ENCODE results near the gene CCDC54. TPM values are rescaled to one million over a fixed set of nuclear protein-coding genes. Genes with fewer than 3 reads are reported as not detected.

Gene CCDC54
- total RNA-seq, 1 experiment from 2014 or later: not detected

GRCh38 chr3:107414325-107414964 lies 37.2 kb downstream of the CCDC54 start:
- DNase-seq (ENCODE audit: low spot score): no peak
- Mint-ChIP-seq H3K36me3 (peaks cover 5% of the 10 kb centered on the region), H3K27me3 (ENCODE audit: low read depth) (no peaks in the 10 kb centered on the region), H3K4me1 (no peaks in the 10 kb centered on the region), H3K4me3 (no peak overlapping the region), H3K27ac (no peak overlapping the region), H3K9me3 (peaks cover 13% of the 10 kb centered on the region)
- ChIA-PET CTCF (interaction anchor here (1.4 kb wide), 1 partner anchor 15 kb away, joined by 4 read pairs; no protein-coding TSS in a partner anchor), POLR2A (no interaction called here)
- ATAC-seq: no peak
- TF ChIP-seq SMAD4 (CRISPR knock-in tag; IDR thresholded peaks at IDR 0.05) (no peak), CREM (CRISPR knock-in tag; IDR thresholded peaks at IDR 0.05) (no peak), GRHL2 (CRISPR knock-in tag; IDR thresholded peaks at IDR 0.05; ENCODE audit: insufficient replicate concordance, severe bottlenecking) (no peak), AFF4 (CRISPR knock-in tag; IDR thresholded peaks at IDR 0.05; ENCODE audit: borderline replicate concordance) (no peak), ERG (CRISPR knock-in tag; IDR thresholded peaks at IDR 0.05) (no peak), NFATC4 (CRISPR knock-in tag; IDR thresholded peaks at IDR 0.05) (no peak), JAZF1 (CRISPR knock-in tag; IDR thresholded peaks at IDR 0.05) (no peak), ZNF423 (CRISPR knock-in tag; IDR thresholded peaks at IDR 0.05) (no peak)
- TF ChIP-seq, protein P1, sequence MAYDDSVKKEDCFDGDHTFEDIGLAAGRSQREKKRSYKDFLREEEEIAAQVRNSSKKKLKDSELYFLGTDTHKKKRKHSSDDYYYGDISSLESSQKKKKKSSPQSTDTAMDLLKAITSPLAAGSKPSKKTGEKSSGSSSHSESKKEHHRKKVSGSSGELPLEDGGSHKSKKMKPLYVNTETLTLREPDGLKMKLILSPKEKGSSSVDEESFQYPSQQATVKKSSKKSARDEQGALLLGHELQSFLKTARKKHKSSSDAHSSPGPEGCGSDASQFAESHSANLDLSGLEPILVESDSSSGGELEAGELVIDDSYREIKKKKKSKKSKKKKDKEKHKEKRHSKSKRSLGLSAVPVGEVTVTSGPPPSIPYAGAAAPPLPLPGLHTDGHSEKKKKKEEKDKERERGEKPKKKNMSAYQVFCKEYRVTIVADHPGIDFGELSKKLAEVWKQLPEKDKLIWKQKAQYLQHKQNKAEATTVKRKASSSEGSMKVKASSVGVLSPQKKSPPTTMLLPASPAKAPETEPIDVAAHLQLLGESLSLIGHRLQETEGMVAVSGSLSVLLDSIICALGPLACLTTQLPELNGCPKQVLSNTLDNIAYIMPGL (CRISPR knock-in tag; IDR thresholded peaks at IDR 0.05): no peak

DNA sequence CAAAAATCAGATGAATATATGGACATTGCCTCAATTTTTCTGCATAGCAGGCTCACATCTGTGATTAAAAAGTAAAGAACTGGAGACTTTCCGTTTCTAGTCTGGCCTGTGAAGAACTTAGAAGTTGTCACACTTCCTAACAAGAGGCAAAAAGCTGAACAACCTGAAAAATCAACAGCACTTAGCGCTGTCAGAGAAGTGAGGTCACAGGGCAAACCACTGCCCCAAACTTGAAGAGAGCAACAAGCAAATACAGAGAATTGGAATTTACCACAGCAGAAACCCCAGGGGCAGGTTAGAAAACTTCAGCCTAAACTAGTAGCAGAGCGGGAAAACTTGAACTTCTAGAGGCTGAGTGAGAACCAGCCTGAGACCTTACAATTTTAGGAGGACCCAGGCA lies 38.9 kb downstream of the CCDC54 start:
- no peak overlapping the region for H3K4me3 Mint-ChIP-seq
- H3K27me3 Mint-ChIP-seq (ENCODE audit: low read depth): no peaks in the 10 kb centered on the region
- H3K9me3 Mint-ChIP-seq: no peaks in the 10 kb centered on the region
- TF ChIP-seq, protein P2, sequence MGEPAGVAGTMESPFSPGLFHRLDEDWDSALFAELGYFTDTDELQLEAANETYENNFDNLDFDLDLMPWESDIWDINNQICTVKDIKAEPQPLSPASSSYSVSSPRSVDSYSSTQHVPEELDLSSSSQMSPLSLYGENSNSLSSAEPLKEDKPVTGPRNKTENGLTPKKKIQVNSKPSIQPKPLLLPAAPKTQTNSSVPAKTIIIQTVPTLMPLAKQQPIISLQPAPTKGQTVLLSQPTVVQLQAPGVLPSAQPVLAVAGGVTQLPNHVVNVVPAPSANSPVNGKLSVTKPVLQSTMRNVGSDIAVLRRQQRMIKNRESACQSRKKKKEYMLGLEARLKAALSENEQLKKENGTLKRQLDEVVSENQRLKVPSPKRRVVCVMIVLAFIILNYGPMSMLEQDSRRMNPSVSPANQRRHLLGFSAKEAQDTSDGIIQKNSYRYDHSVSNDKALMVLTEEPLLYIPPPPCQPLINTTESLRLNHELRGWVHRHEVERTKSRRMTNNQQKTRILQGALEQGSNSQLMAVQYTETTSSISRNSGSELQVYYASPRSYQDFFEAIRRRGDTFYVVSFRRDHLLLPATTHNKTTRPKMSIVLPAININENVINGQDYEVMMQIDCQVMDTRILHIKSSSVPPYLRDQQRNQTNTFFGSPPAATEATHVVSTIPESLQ (CRISPR knock-in tag; IDR thresholded peaks at IDR 0.05): no peak
- no peak for TF ChIP-seq NFATC4 (CRISPR knock-in tag; IDR thresholded peaks at IDR 0.05)
- TF ChIP-seq, protein P3, sequence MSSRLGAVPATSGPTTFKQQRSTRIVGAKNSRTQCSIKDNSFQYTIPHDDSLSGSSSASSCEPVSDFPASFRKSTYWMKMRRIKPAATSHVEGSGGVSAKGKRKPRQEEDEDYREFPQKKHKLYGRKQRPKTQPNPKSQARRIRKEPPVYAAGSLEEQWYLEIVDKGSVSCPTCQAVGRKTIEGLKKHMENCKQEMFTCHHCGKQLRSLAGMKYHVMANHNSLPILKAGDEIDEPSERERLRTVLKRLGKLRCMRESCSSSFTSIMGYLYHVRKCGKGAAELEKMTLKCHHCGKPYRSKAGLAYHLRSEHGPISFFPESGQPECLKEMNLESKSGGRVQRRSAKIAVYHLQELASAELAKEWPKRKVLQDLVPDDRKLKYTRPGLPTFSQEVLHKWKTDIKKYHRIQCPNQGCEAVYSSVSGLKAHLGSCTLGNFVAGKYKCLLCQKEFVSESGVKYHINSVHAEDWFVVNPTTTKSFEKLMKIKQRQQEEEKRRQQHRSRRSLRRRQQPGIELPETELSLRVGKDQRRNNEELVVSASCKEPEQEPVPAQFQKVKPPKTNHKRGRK (CRISPR knock-in tag; IDR thresholded peaks at IDR 0.05; ENCODE audit: borderline replicate concordance): no peak
- no peak for TF ChIP-seq RELA (CRISPR knock-in tag; IDR thresholded peaks at IDR 0.05; ENCODE audit: borderline replicate concordance)
- no peak for TF ChIP-seq FOXP1 (CRISPR knock-in tag; IDR thresholded peaks at IDR 0.05; ENCODE audit: borderline replicate concordance)
- no peak for TF ChIP-seq GTF2I (CRISPR knock-in tag; conservative IDR thresholded peaks at IDR 0.05)
- no peak for TF ChIP-seq KAT7 (CRISPR knock-in tag; IDR thresholded peaks at IDR 0.05; ENCODE audit: borderline replicate concordance)
- TF ChIP-seq ESRRA (CRISPR knock-in tag; IDR thresholded peaks at IDR 0.05; ENCODE audit: borderline replicate concordance): no peak
- no peak for TF ChIP-seq CREB1 (CRISPR knock-in tag; IDR thresholded peaks at IDR 0.05)
- TF ChIP-seq, protein P1 (CRISPR knock-in tag; IDR thresholded peaks at IDR 0.05): no peak
- no peak for TF ChIP-seq ZNF138 (CRISPR knock-in tag; conservative IDR thresholded peaks at IDR 0.05)
- TF ChIP-seq USF1 (CRISPR knock-in tag; IDR thresholded peaks at IDR 0.05): no peak
- TF ChIP-seq, protein P4, sequence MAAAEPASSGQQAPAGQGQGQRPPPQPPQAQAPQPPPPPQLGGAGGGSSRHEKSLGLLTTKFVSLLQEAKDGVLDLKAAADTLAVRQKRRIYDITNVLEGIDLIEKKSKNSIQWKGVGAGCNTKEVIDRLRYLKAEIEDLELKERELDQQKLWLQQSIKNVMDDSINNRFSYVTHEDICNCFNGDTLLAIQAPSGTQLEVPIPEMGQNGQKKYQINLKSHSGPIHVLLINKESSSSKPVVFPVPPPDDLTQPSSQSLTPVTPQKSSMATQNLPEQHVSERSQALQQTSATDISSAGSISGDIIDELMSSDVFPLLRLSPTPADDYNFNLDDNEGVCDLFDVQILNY (CRISPR knock-in tag; IDR thresholded peaks at IDR 0.05): no peak
- peak; percentile 22; the same call in 1 of the 2 replicates for ATAC-seq
- ChIA-PET POLR2A (no interaction called here), CTCF (interaction anchor here (0.9 kb wide), 1 partner anchor 14 kb away, joined by 3 read pairs; no protein-coding TSS in a partner anchor)
- H3K4me1 Mint-ChIP-seq: peaks cover 2% of the 10 kb centered on the region
- no peak overlapping the region for H3K27ac Mint-ChIP-seq
- no peaks in the 10 kb centered on the region for H3K36me3 Mint-ChIP-seq
- no peak for DNase-seq (ENCODE audit: low spot score)
